ENCODE data around the gene MADD. TPM values are rescaled to one million over a fixed set of nuclear protein-coding genes. Genes with fewer than 3 reads are reported as not detected.
A peak's percentile ranks its signal among the peaks of the same experiment; 100 is the strongest.

The MADD gene
- total RNA-seq, 2 donors from 2014 or later, result 22.8 to 41.2 TPM

DNA sequence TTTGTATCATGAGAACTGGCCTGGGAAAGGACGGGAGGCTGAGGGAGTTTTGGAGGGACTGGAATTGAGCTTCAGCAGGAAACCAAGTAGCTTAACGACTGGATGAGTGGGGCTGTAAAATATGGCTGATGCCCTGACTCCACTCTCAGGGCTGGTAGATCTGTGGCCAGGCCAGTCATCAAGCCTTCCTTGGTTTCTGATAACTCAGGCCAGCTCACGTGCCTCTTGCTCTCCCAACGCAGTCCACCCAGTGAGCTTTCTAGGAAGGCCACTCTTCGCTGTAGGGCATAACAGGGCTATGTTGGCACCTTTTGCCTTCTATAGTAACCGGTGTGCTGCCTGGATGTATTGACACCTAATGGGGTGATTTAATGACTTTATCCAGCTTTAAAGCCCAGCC lies 5.8 kb upstream of the MADD start:
- ATAC-seq, result no peak
- H3K9me3 ChIP-seq, result no peaks in the 10 kb centered on the region
- H3K27me3 ChIP-seq, result no peaks in the 10 kb centered on the region
- H3K4me3 ChIP-seq, result no peak overlapping the region
- 92 to 94% methylated on average over 6 of the region's 6 CpGs for WGBS, 2 donors
- intact Hi-C loops (cut with DNase I), result loop anchor here (5.0 kb wide), 1 partner anchor 92 kb away; no protein-coding TSS in a partner anchor
- H3K4me1 ChIP-seq, result peaks cover 10% of the 10 kb centered on the region
- no peak for DNase-seq
- H3K36me3 ChIP-seq (replicated peaks in 1 of 2; ENCODE audit: insufficient read depth in 1 of 2, low read depth in 2 of 2), result no peaks in the 10 kb centered on the region
- TF ChIP-seq CTCF (IDR thresholded peaks at IDR 0.05) (no peak), POLR2A (IDR thresholded peaks at IDR 0.05) (no peak)
- no peak overlapping the region for H3K27ac ChIP-seq

- no peaks in the 10 kb centered on the region for H3K36me3 ChIP-seq (replicated peaks in 1 of 2; ENCODE audit: insufficient read depth in 1 of 2, low read depth in 2 of 2)
- ATAC-seq (no peak), DNase-seq (no peak)
- H3K27me3 ChIP-seq, result no peaks in the 10 kb centered on the region
- H3K4me1 ChIP-seq, result peaks cover 13% of the 10 kb centered on the region
- H3K9me3 ChIP-seq, result no peaks in the 10 kb centered on the region
- WGBS, 2 donors, result 76 to 81% methylated on average over 4 of the region's 4 CpGs
- H3K27ac ChIP-seq, result no peak overlapping the region
- no peak overlapping the region for H3K4me3 ChIP-seq
- intact Hi-C loops (cut with DNase I), result loop anchor here (5.0 kb wide), 1 partner anchor 92 kb away; no protein-coding TSS in a partner anchor
- TF ChIP-seq POLR2A (IDR thresholded peaks at IDR 0.05) (no peak), CTCF (IDR thresholded peaks at IDR 0.05) (no peak)
These were observed 5.4 kb upstream of the MADD start for GRCh38 chr11:47264521-47264920.

- 68 to 72% methylated on average over 6 of the region's 6 CpGs for WGBS, 2 donors
- TF ChIP-seq POLR2A (IDR thresholded peaks at IDR 0.05) (no peak), CTCF (IDR thresholded peaks at IDR 0.05) (no peak)
- intact Hi-C loops (cut with DNase I), result no loop called here
- peak overlapping the region in 3 of 4 donors; percentile 88 to 98 (median 93) for H3K27ac ChIP-seq
- H3K4me3 ChIP-seq, result no peak overlapping the region
- H3K4me1 ChIP-seq, result peaks cover 35% of the 10 kb centered on the region
- ATAC-seq, result no peak
- H3K36me3 ChIP-seq (replicated peaks in 1 of 2; ENCODE audit: insufficient read depth in 1 of 2, low read depth in 2 of 2), result no peaks in the 10 kb centered on the region
- no peak for DNase-seq
- no peaks in the 10 kb centered on the region for H3K9me3 ChIP-seq
- no peaks in the 10 kb centered on the region for H3K27me3 ChIP-seq
These were observed 2.1 kb upstream of the MADD start for GRCh38 chr11:47267876-47268275.

DNA sequence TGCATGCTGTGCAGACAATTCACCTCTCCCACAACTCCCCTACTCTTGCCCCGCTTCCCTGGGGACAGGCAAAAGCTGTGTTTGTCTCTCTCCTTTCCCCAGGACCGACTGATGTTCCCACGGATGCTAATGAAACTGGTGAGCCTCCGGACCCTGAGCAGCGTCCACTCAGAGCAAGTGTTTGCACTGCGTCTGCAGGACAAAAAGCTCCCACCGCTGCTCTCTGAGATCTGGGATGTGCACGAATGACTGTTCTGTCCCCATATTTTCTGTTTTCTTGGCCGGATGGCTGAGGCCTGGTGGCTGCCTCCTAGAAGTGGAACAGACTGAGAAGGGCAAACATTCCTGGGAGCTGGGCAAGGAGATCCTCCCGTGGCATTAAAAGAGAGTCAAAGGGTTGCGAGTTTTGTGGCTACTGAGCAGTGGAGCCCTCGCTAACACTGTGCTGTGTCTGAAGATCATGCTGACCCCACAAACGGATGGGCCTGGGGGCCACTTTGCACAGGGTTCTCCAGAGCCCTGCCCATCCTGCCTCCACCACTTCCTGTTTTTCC lies 1.4 kb upstream of the MADD start:
- ATAC-seq (no peak), DNase-seq (no peak)
- Histone ChIP-seq H3K4me1 (peaks cover 35% of the 10 kb centered on the region), H3K4me3 (no peak overlapping the region), H3K36me3 (replicated peaks in 1 of 2; ENCODE audit: insufficient read depth in 1 of 2, low read depth in 2 of 2) (no peaks in the 10 kb centered on the region), H3K27ac (peak overlapping the region; percentile 88 to 98 (median 94)), H3K27me3 (no peaks in the 10 kb centered on the region), H3K9me3 (no peaks in the 10 kb centered on the region)
- intact Hi-C loops (cut with DNase I), result no loop called here
- 52 to 63% methylated on average over 11 to 13 of the region's 13 CpGs for WGBS, 2 donors
- TF ChIP-seq CTCF (IDR thresholded peaks at IDR 0.05), result no peak
- no peak for TF ChIP-seq POLR2A (IDR thresholded peaks at IDR 0.05)
